Stimulated activated effector memory CD8-positive, alpha-beta T cell treated with anti-CD3 and anti-CD28 coated beads, Interleukin-12 subunit alpha, Interleukin-12 subunit beta, amount 100 ng/mL, for 72 hours (primary cell): Measurements from ENCODE around the gene APP.
"Not testable (repeated sequence)": the region's sequence is repeated elsewhere in the genome, so short reads cannot be mapped to it uniquely, and the experiment has no call there.

Source experiments
- ATAC-seq: fragments of 150-1000 bp; cut with Tn5 transposase; 2 replicates; pipeline ENCODE4 v1.10.0; 2021
- DNase-seq, 2 donors: peaks; one replicate each; pipeline ENCODE4 v3.0.0; 2021 to 2022; ENCODE audit warnings: low spot score in 2 of 2
- H3K27ac Mint-ChIP-seq: one replicate; pipeline ENCODE4 v1.8.0; 2022; ENCODE audit warnings: mild to moderate bottlenecking, mixed read lengths
- H3K36me3 Mint-ChIP-seq: one replicate; pipeline ENCODE4 v1.8.0; 2022; ENCODE audit warnings: mild to moderate bottlenecking, mixed read lengths
- H3K4me1 Mint-ChIP-seq: one replicate; pipeline ENCODE4 v1.8.0; 2022; ENCODE audit warnings: mixed read lengths
- H3K4me3 Mint-ChIP-seq: one replicate; pipeline ENCODE4 v1.8.0; 2022; ENCODE audit warnings: mild to moderate bottlenecking, mixed read lengths
- H3K9me3 Mint-ChIP-seq: one replicate; pipeline ENCODE4 v1.8.0; 2022; ENCODE audit warnings: mixed read lengths

The APP gene

GRCh38 chr21:26055841-26056264 is 114.7 kb downstream of the APP start:
- DNase-seq (no peak), ATAC-seq (no peak)
- Mint-ChIP-seq H3K4me3 (no peak overlapping the region), H3K9me3 (no peaks in the 10 kb centered on the region), H3K4me1 (no peaks in the 10 kb centered on the region), H3K27ac (no peak overlapping the region), H3K36me3 (no peaks in the 10 kb centered on the region)

DNA sequence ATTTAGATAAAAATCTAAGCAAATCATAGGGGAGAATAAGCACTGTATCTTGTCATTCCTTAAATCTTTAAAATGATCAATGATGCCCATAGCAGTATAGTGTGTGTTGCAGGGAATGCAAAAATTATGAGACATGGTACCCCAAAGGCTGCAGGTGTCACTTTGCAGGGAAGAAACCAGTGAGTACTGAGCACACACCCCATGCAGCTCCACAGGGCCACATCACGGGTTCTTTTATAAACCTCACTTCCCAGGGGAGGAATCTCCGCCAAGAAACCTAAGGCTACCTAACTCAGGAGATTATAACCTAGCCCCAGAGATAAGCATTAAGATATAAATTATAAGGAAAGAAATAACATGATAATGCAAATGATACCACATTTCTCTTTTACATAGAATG is 115.6 kb downstream of the APP start:
- H3K4me1 Mint-ChIP-seq: no peaks in the 10 kb centered on the region
- no peak overlapping the region for H3K27ac Mint-ChIP-seq
- ATAC-seq (no peak), DNase-seq (no peak)
- no peaks in the 10 kb centered on the region for H3K9me3 Mint-ChIP-seq
- H3K4me3 Mint-ChIP-seq: no peak overlapping the region
- H3K36me3 Mint-ChIP-seq: no peaks in the 10 kb centered on the region

GRCh38 chr21:26052057-26052456 is 118.5 kb downstream of the APP start:
- Mint-ChIP-seq H3K36me3 (no peaks in the 10 kb centered on the region), H3K27ac (no peak overlapping the region), H3K4me3 (no peak overlapping the region), H3K4me1 (no peaks in the 10 kb centered on the region), H3K9me3 (no peaks in the 10 kb centered on the region)
- ATAC-seq (no peak), DNase-seq (no peak)

DNA sequence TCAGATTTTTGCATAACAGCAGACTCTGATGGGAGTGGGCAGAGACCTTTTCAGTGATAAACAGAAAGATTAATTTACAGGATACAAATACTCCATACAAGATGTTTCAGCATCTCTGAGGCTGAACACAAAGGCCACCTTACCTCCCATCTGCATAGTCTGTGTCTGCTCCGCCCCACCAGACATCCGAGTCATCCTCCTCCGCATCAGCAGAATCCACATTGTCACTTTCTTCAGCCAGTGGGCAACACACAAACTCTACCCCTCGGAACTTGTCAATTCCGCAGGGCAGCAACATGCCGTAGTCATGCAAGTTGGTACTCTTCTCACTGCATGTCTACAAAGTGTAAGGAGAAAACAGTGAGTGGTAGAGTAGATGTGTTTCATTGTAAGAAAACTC is 119.7 kb downstream of the APP start:
- DNase-seq: no peak
- H3K36me3 Mint-ChIP-seq: no peaks in the 10 kb centered on the region
- no peaks in the 10 kb centered on the region for H3K4me1 Mint-ChIP-seq
- H3K4me3 Mint-ChIP-seq: no peak overlapping the region
- no peaks in the 10 kb centered on the region for H3K9me3 Mint-ChIP-seq
- no peak for ATAC-seq
- no peak overlapping the region for H3K27ac Mint-ChIP-seq

GRCh38 chr21:26049803-26050202 is 120.8 kb downstream of the APP start:
- ATAC-seq: no peak
- Mint-ChIP-seq H3K27ac (no peak overlapping the region), H3K4me3 (no peak overlapping the region), H3K36me3 (no peaks in the 10 kb centered on the region), H3K4me1 (no peaks in the 10 kb centered on the region), H3K9me3 (no peaks in the 10 kb centered on the region)
- DNase-seq: no peak

DNA sequence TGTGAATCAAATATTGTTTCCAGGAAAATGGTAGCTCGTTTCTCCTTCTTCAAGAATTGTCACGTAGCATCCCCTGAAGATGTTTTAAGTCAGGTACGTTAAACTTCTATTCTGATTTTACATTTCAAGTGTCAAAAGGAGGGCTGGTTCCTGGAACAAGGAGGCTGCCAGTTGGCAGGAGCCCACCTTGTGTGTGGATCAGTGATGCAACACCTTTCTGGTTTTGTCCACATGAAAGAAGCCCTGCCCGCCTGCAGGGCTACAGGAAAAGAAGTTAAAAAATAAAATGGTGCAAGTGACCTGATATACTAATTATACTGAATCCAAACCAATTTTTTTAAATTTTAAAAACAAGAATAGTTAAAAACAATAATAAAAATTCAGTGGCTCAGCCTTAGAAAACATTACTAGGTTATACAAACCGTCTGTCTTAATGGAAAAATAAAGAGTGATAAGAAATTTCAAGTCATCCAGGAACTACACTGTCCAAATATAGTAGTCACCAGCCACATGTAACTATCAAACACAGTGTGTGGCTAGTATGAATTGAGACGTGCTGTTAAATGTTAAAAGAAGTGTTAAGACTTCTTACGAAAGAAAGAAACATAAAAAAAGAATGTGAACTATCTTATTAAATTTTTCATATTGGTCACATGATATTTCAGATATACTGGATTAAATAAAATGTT is 123.1 kb downstream of the APP start:
- DNase-seq (no peak), ATAC-seq (no peak)
- Mint-ChIP-seq H3K27ac (no peak overlapping the region), H3K36me3 (no peaks in the 10 kb centered on the region), H3K4me1 (no peaks in the 10 kb centered on the region), H3K9me3 (no peaks in the 10 kb centered on the region), H3K4me3 (no peak overlapping the region)

DNA sequence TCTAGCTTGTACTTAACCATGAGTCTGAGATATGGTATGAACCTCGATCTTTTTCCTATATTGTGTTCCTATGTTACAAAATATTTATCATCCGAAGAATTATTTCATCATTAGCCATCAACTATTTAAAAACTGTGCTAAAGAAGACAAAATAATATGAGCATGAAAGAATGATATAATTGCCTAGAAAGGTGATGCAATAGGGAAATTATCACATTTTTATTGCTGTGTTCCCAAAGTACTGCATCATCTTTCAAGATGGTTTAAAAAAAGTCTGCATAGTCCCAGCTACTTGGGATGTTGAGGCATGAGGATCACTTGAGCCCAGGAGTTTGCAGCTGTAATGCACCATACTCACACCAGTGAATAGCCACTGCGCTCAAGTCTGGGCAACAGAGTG is 126.7 kb downstream of the APP start:
- Mint-ChIP-seq H3K36me3 (no peaks in the 10 kb centered on the region), H3K4me1 (no peaks in the 10 kb centered on the region), H3K9me3 (no peaks in the 10 kb centered on the region), H3K27ac (no peak overlapping the region), H3K4me3 (no peak overlapping the region)
- DNase-seq: no peak
- no peak for ATAC-seq

DNA sequence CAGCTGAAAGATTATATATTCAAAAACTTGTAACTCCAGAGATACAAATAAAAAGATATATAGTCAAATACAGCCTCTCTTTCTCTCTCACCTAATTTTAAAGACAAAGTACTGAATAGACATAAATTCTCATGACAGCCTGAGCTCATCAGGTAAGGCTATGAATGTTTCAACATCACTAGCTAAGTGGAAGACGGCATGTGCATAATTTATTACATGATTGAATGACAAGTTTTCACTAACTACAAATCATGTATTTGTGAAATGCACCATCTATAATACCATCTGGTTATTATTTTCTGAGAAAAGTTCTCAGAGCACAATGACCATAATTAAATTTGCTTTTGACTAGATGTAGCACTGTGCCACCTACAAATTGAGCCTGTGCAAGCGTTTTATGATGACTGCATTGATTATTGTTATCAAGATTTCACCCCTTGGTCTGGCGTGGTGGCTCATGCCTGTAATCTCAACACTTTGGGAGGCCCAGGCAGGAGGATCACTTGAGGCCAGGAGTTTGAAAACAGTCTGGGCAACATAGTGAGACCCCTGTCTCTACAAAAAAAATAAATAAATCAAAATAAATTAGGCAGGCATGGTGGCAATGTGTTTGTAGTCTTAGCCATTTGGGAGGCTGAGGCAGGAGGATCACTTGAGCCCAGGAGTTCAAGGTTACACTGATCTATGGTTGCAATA is 128.2 kb downstream of the APP start:
- Mint-ChIP-seq H3K36me3 (no peaks in the 10 kb centered on the region), H3K4me3 (no peak overlapping the region), H3K4me1 (no peaks in the 10 kb centered on the region), H3K27ac (no peak overlapping the region), H3K9me3 (no peaks in the 10 kb centered on the region)
- ATAC-seq (no peak), DNase-seq (no peak)

DNA sequence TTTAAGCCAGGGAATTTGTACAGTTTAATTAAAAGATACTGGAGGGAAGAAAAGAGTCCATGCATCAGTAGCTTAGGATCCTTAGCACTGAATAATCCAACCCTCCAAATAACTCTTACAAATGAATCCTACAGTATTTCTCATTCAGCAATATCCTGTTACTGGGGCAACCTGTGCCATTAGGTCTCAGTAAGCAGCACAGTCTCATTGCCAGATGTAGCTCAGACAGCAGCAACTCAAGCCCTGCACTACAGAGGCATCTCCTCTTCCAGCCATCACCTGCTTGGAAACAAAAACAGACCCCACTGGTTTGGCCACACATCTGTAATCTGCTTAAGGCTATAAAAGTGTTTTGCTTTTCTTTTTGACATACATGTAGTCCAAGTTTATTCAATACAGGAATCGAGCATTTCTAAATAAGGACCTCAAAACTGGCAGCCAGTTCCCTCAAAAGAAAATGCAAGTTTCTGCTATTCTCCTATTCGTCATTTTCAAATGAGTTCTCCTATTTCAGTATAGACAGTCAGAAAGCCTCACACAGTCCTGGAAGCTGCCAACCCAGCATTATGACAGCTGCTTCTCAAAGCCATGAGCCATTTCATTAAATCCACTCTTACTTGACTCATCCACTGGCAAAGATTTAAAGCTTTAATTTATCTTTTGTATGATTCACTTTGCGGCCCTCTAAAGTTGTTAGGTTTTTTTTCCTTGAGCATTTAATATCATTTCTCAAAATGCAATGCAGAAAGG is 129.0 kb downstream of the APP start:
- ATAC-seq: no peak

GRCh38 chr21:26036916-26037315 is 133.7 kb downstream of the APP start:
- Mint-ChIP-seq H3K4me3 (no peak overlapping the region), H3K4me1 (no peaks in the 10 kb centered on the region), H3K9me3 (peaks cover 5% of the 10 kb centered on the region), H3K36me3 (no peaks in the 10 kb centered on the region), H3K27ac (no peak overlapping the region)
- DNase-seq (no peak), ATAC-seq (no peak)

More for the DNA sequence above, 129.0 kb downstream of the APP start:
- DNase-seq: no peak
- Mint-ChIP-seq H3K9me3 (no peaks in the 10 kb centered on the region), H3K27ac (no peak overlapping the region), H3K4me1 (no peaks in the 10 kb centered on the region), H3K4me3 (no peak overlapping the region), H3K36me3 (no peaks in the 10 kb centered on the region)

DNA sequence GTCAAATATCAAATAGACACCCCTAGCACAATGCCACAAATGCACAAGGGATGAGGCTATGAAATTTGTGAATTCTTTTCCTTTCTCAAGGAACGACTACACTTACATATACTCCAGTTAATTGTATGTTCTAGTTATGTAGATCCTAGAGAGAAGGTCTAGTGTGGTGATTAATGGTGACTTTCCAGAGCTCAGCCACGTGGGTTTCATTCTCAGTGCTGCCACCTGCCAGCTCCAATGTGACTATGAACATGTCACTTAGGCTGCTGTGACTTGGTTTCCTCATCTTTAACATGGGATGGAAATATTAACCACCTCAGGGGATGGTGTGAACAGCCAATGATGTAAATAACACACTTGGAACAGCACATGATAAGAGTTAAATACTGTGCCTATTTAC is 138.3 kb downstream of the APP start:
- no peaks in the 10 kb centered on the region for H3K4me1 Mint-ChIP-seq
- H3K27ac Mint-ChIP-seq: no peak overlapping the region
- ATAC-seq: no peak
- H3K9me3 Mint-ChIP-seq: peaks cover 5% of the 10 kb centered on the region
- H3K36me3 Mint-ChIP-seq: no peaks in the 10 kb centered on the region
- H3K4me3 Mint-ChIP-seq: no peak overlapping the region
- no peak for DNase-seq

DNA sequence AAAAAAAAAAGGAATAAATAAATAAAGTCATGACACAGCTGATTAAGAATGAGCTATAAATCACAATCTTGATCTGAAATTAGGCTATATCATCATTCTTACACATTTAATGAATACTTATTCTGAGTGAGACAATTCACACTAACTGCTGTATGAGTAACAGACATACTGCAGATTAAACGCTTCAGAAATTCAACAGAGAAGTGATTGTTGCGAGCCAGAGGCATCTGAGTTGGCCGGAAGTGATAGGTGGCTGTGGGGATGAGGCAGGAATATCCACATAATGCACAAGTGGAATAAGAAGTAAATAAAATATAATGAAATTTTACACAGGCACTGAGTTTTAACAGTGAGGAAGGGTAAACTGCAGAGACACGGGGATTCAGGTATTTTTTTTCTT is 142.4 kb downstream of the APP start:
- Mint-ChIP-seq H3K9me3 (no peaks in the 10 kb centered on the region), H3K36me3 (no peaks in the 10 kb centered on the region), H3K4me3 (no peak overlapping the region), H3K4me1 (no peaks in the 10 kb centered on the region), H3K27ac (no peak overlapping the region)
- DNase-seq (no peak), ATAC-seq (no peak)

DNA sequence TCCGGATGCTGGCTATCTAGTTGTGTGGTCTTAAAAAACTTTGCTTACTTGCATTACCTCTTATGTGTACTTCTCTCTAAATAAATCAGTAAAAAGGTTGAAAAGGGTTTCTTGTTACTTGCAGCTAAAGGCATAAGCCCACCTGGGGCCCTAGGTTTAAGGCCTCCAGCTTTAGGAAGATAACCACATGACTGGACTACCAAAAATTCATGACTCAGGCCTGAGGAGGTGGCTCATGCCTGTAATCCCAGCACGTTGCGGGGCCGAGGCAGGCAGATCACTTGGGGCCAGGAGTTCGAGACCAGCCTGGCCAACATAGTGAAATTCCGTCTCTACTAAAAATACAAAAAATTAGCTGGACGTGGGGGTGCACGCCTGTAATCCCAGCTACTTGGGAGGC is 142.9 kb downstream of the APP start:
- Mint-ChIP-seq H3K27ac (no peak overlapping the region), H3K4me3 (no peak overlapping the region), H3K4me1 (no peaks in the 10 kb centered on the region), H3K9me3 (no peaks in the 10 kb centered on the region), H3K36me3 (no peaks in the 10 kb centered on the region)
- DNase-seq: no peak
- no peak for ATAC-seq

GRCh38 chr21:26025536-26026512 is 144.7 kb downstream of the APP start:
- Mint-ChIP-seq H3K9me3 (no peaks in the 10 kb centered on the region), H3K4me3 (no peak overlapping the region), H3K4me1 (no peaks in the 10 kb centered on the region), H3K27ac (no peak overlapping the region), H3K36me3 (peaks cover 5% of the 10 kb centered on the region)
- ATAC-seq (no peak), DNase-seq (no peak)

DNA sequence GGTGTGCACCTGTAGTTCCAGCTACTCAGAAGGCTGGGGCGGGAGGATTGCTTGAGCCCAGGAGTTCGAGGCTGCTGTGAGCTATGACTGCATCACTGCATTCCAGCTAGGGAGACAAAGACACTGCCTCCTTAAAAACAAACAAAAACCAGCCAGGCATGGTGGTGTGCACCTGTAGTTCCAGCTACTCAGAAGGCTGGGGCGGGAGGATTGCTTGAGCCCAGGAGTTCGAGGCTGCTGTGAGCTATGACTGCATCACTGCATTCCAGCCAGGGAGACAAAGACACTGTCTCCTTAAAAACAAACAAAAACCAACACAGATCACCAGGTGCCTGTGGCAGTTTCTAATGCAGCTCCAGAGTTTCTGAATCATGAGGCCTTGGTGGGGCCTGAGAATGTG is 147.2 kb downstream of the APP start:
- ATAC-seq, H3K9me3 Mint-ChIP-seq, H3K4me3 Mint-ChIP-seq: not testable (repeated sequence)

More for the DNA sequence above, 147.2 kb downstream of the APP start:
- not testable (repeated sequence) for DNase-seq, H3K27ac Mint-ChIP-seq, H3K4me1 Mint-ChIP-seq, H3K36me3 Mint-ChIP-seq
